HG03378 (cell line): ENCODE measurements around the gene RPS13.
"Not testable (repeated sequence)": the region's sequence is repeated elsewhere in the genome, so short reads cannot be mapped to it uniquely, and the experiment has no call there.

ENCODE experiments used
- ATAC-seq: cut with Tn5 transposase; IDR thresholded peaks from one replicate; pipeline ENCODE4 v1.9.1; 2021; ENCODE audit warnings: mild to moderate bottlenecking, moderate library complexity; ENCODE audit not compliant: unreplicated experiment

Gene RPS13

GRCh38 chr11:17036666-17037658, 40.5 kb downstream of the RPS13 start:
- ATAC-seq: no peak

DNA sequence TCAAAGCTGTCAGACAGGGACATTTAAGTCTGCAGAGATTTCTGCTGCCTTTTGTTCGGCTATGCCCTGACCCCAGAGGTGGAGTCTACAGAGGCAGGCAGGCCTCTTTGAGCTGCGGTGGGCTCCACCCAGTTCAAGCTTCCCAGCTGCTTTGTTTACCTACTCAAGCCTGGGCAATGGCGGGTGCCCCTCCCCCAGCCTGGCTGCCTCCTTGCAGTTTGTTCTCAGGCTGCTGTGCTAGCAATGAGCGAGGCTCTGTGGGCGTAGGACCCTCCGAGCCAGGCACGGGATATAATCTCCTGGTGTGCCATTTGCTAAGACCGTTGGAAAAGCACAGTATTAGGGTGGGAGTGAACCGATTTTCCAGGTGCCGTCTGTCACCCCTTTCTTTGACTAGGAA, 43.4 kb downstream of the RPS13 start:
- ATAC-seq: not testable (repeated sequence)

DNA sequence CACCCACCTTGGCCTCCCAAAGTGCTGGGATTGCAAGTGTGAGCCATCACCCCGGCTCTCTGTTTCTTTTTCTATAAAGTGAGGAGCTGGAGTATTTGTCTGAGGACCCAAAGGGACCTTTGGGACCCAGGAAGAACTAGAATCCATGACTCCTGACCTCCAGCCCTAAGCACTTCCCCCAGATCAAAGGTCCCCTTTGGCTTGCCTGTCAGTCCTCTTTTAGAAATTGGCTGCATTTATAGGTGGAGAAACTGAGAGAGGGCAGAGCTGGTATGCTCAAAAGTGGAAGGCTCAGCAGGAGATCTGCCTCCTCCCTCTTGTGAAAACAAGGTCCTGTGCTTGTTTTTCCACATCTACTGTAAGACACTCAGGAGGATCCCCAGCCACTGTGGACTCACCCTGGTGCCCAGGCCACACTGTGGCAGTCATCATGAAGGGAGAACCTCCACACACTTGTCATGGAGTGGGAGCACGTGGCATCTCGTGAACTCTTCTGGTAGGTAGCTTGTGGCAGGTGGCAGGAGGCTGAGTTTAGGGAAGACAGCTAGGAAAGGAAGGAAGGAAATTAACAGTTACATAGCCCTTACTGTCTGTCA, 50.9 kb downstream of the RPS13 start:
- ATAC-seq: no peak

- ATAC-seq: no peak
These were observed 52.5 kb downstream of the RPS13 start for GRCh38 chr11:17024924-17025323.
